Spleen (tissue), 11 donors: Measurements from ENCODE around the gene ZNF507. TPM values are rescaled to one million over a fixed set of nuclear protein-coding genes. Genes with fewer than 3 reads are reported as not detected.

Experiments
- DNase-seq: peaks from one replicate; pipeline ENCODE4 v3.0.0-alpha.2; 2020
- H3K27ac ChIP-seq, 8 donors: fragments of 200-600 bp; sonication (generic) in 7 of 8; 1 replicate in 4 of 8; 2 replicates in 4 of 8; pipeline versions ENCODE4 v1.5.0 to v1.8.0; 2016 to 2021; ENCODE audit warnings: inconsistent platforms in 4 of 8, mild to moderate bottlenecking in 4 of 8, moderate library complexity in 1 of 8
- H3K27me3 ChIP-seq, 7 donors: fragments of 200-600 bp; sonication (generic) in 6 of 7; replicated peaks in 1 of 7; 1 replicate in 4 of 7; 2 replicates in 3 of 7; pipeline versions ENCODE4 v1.5.0 to v1.8.0; 2016 to 2021; ENCODE audit warnings: inconsistent platforms in 3 of 7, mild to moderate bottlenecking in 1 of 7
- H3K36me3 ChIP-seq, 6 donors: fragments of 200-600 bp; sonication (generic) in 5 of 6; 1 replicate in 4 of 6; 2 replicates in 2 of 6; pipeline versions ENCODE4 v1.5.0 to v1.8.0; 2016 to 2021; ENCODE audit warnings: inconsistent platforms in 2 of 6
- H3K4me1 ChIP-seq, 6 donors: fragments of 200-600 bp; sonication (generic) in 5 of 6; 1 replicate in 3 of 6; 2 replicates in 3 of 6; pipeline versions ENCODE4 v1.5.0 to v1.8.0; 2016 to 2021; ENCODE audit warnings: inconsistent platforms in 3 of 6
- H3K4me3 ChIP-seq, 8 donors: fragments of 200-600 bp; sonication (generic) in 7 of 8; 1 replicate in 4 of 8; 2 replicates in 4 of 8; pipeline versions ENCODE4 v1.5.0 to v1.8.0; 2016 to 2021; ENCODE audit warnings: inconsistent platforms in 4 of 8, mild to moderate bottlenecking in 4 of 8, moderate library complexity in 2 of 8
- H3K9me3 ChIP-seq, 8 donors: fragments of 200-600 bp; sonication (generic) in 7 of 8; 1 replicate in 4 of 8; 2 replicates in 4 of 8; pipeline versions ENCODE4 v1.5.0 to v1.8.0; 2016 to 2021; ENCODE audit warnings: inconsistent platforms in 4 of 8
- CTCF ChIP-seq, 11 experiments: fragments of 200-600 bp in 7 of 11; fragments of 450-650 bp in 4 of 11; sonication (generic) in 4 of 11; IDR thresholded peaks in 8 of 11; conservative IDR thresholded peaks in 3 of 11; 1 replicate in 7 of 11; 2 replicates in 4 of 11; pipeline versions ENCODE4 v1.4.0 to v1.8.0; 2016 to 2021; ENCODE audit warnings: antibody characterized with exemption in 11 of 11, inconsistent platforms in 4 of 11, mild to moderate bottlenecking in 1 of 11
- POLR2A ChIP-seq, 3 donors: fragments of 450-650 bp; IDR thresholded peaks; one replicate each; pipeline ENCODE4 v1.5.1; 2017; ENCODE audit warnings: antibody characterized with exemption in 3 of 3, mild to moderate bottlenecking in 1 of 3
- POLR2AphosphoS5 ChIP-seq, 3 donors: sonication (generic); formaldehyde crosslinking; IDR thresholded peaks; one replicate each; pipeline ENCODE4 v1.5.1; 2017; ENCODE audit warnings: antibody characterized with exemption in 3 of 3
- WGBS, 5 donors: extraction: QIAGEN DNeasy Blood & Tissue Kit in 3 of 5; methylation state at CpG; one replicate each; pipeline versions ENCODE4 v1.1.5 to v1.1.7; 2013 to 2018; 5-methylcytosine and 5-hydroxymethylcytosine counted together
- intact Hi-C: fragments of 100-400 bp; cut with DNase I; formaldehyde crosslinking; loops from one replicate; pipeline ENCODE4 v1.15.0; 2023; ENCODE audit warnings: low total_unique reads
- polyA plus RNA-seq, 3 donors: library from polyadenylated mRNA; stranded (reverse); fragments of 200-250 nt; gene quantifications; one replicate each; pipeline ENCODE4 v1.2.1, GENCODE V29; 2013
- total RNA-seq, 7 donors: library from RNA; depleted of rRNA in 3 of 7; stranded (reverse); fragments of >200 nt in 3 of 7; fragmentation: NEBNext Ultra II Directional in 4 of 7; extraction: Animal tissue kit (Norgen Biotek cat#: 25700) in 4 of 7; gene quantifications; one replicate each; pipeline versions ENCODE4 v1.1.0 to v1.2.1, GENCODE V29; 2016 to 2021
- donor health status: healthy with polysubstance abuse.
- donor health status: DM: no; HTN: no; CAD: no; lungs with moderate emphysema.
- donor health status: DM: no; HTN: no; CAD: no.
- donor health status: Bipolar disorder and iron deficiency.
- donor health status: healthy.
- donor health status: DM: no; HTN: no; CAD: no.
- donor health status: DM: yes; HTN: yes; CAD: no.

The ZNF507 gene
- total and polyA plus RNA-seq, 10 donors: 3.6 to 31.4 (median 23.7) TPM

- no peak overlapping the region for H3K27ac ChIP-seq
- intact Hi-C loops: no loop called here
- 88 to 98% (median 95%) methylated on average over 1 of the region's 1 CpG for whole genome bisulfite sequencing, 5 donors
Measured at GRCh38 chr19:32364040-32364439, 18.6 kb downstream of the ZNF507 start.

GRCh38 chr19:32367063-32367462 is 21.7 kb downstream of the ZNF507 start:
- H3K36me3 ChIP-seq: peaks cover 0 to 100% (median 53%) of the 10 kb centered on the region in 6 donors
- intact Hi-C loops: no loop called here
- no peak for DNase-seq
- H3K4me3 ChIP-seq: no peak overlapping the region
- no peak for TF ChIP-seq POLR2AphosphoS5 (IDR thresholded peaks at IDR 0.05)
- no peak for TF ChIP-seq CTCF (IDR thresholded peaks at IDR 0.05 in 8 of 11, conservative IDR thresholded peaks at IDR 0.05 in 3 of 11)
- TF ChIP-seq POLR2A (IDR thresholded peaks at IDR 0.05): no peak
- H3K4me1 ChIP-seq: peaks cover 0 to 52% (median 7%) of the 10 kb centered on the region in 6 donors
- no peaks in the 10 kb centered on the region for H3K27me3 ChIP-seq
- no peak overlapping the region for H3K27ac ChIP-seq
- H3K9me3 ChIP-seq: no peaks in the 10 kb centered on the region
- 84 to 91% (median 90%) methylated on average over 6 of the region's 6 CpGs for WGBS, 5 donors

More at GRCh38 chr19:32364040-32364439, 18.6 kb downstream of the ZNF507 start:
- no peak for TF ChIP-seq CTCF (IDR thresholded peaks at IDR 0.05 in 8 of 11, conservative IDR thresholded peaks at IDR 0.05 in 3 of 11)
- Histone ChIP-seq H3K4me1 (peaks cover 0 to 63% (median 7%) of the 10 kb centered on the region in 6 donors), H3K9me3 (no peaks in the 10 kb centered on the region), H3K36me3 (peaks cover 0 to 100% (median 57%) of the 10 kb centered on the region in 6 donors), H3K4me3 (no peak overlapping the region), H3K27me3 (no peaks in the 10 kb centered on the region)
- DNase-seq: no peak

GRCh38 chr19:32367948-32368536 is 22.6 kb downstream of the ZNF507 start:
- no peaks in the 10 kb centered on the region for H3K27me3 ChIP-seq
- H3K4me1 ChIP-seq: peaks cover 0 to 46% (median 6%) of the 10 kb centered on the region in 6 donors
- peaks cover 0 to 100% (median 56%) of the 10 kb centered on the region in 6 donors for H3K36me3 ChIP-seq
- no peak overlapping the region for H3K4me3 ChIP-seq
- 81 to 100% (median 97%) methylated on average over 2 to 3 of the region's 3 CpGs for WGBS, 5 donors
- no peak for DNase-seq
- TF ChIP-seq POLR2AphosphoS5 (IDR thresholded peaks at IDR 0.05): no peak
- TF ChIP-seq CTCF (IDR thresholded peaks at IDR 0.05 in 8 of 11, conservative IDR thresholded peaks at IDR 0.05 in 3 of 11): no peak
- TF ChIP-seq POLR2A (IDR thresholded peaks at IDR 0.05): no peak
- peaks cover 0 to 6% (median 0%) of the 10 kb centered on the region in 8 donors for H3K9me3 ChIP-seq
- H3K27ac ChIP-seq: no peak overlapping the region
- intact Hi-C loops: no loop called here

GRCh38 chr19:32368787-32369186 is 23.4 kb downstream of the ZNF507 start:
- no peak overlapping the region for H3K4me3 ChIP-seq
- intact Hi-C loops: no loop called here
- H3K4me1 ChIP-seq: peaks cover 0 to 39% (median 3%) of the 10 kb centered on the region in 6 donors
- H3K9me3 ChIP-seq: peaks cover 0 to 6% (median 0%) of the 10 kb centered on the region in 8 donors
- TF ChIP-seq CTCF (IDR thresholded peaks at IDR 0.05 in 8 of 11, conservative IDR thresholded peaks at IDR 0.05 in 3 of 11): no peak
- TF ChIP-seq POLR2A (IDR thresholded peaks at IDR 0.05): no peak
- no peak for TF ChIP-seq POLR2AphosphoS5 (IDR thresholded peaks at IDR 0.05)
- H3K36me3 ChIP-seq: peaks cover 0 to 100% (median 59%) of the 10 kb centered on the region in 6 donors
- 83 to 96% (median 86%) methylated on average over 2 of the region's 2 CpGs for WGBS, 5 donors
- no peak overlapping the region for H3K27ac ChIP-seq
- no peak for DNase-seq
- H3K27me3 ChIP-seq: no peaks in the 10 kb centered on the region
